Glomerular visceral epithelial cell (primary cell): ENCODE data around the gene DNAAF9.

Experiments used
- DNase-seq: peaks from one replicate; pipeline ENCODE4 v3.0.0-alpha.2; 2016; ENCODE audit errors: extremely low spot score

DNAAF9 gene

GRCh38 chr20:3371754-3372153, 35.7 kb downstream of the DNAAF9 start:
- no peak for DNase-seq

DNA sequence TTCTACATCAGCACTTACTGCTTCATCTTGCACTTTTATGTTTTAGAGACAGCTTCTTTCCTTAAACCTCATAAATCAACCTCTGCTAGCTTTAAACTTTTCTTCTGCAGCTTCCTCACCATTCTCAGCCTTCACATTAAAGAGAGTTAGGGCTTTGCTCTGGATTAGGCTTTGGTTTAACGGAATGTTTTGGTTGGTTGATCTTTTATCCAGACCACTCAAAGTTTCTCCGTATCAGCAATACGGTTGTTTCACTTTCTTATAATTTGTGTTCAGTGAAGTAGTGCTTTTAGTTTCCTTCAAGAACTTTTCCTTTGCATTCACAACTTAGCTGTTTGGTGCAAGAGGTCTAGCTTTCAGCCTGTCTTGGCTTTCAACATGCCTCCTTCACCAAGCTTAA, 40.4 kb downstream of the DNAAF9 start:
- DNase-seq, result no peak

- no peak for DNase-seq
These were observed 43.0 kb downstream of the DNAAF9 start for GRCh38 chr20:3364323-3365013.

DNA sequence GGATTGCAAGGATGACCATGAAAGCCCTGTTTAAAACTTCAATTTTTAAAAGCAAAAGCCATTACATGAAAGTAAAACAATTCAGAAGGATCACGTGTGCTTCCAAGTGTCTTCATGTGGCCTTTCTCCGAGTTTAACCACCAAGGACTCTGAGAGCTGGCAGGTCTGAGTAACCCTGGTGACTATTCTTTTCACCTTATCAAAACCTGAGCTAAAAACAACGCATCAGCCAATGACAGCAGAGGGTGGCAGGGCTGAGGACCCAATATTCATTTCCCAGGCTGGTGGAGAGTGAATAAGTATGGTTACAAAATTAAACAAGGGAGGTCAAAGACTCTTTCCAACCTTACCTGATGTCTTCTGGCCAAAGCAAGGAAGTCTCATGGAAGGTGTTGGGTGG, 46.7 kb downstream of the DNAAF9 start:
- DNase-seq, result no peak

- no peak for DNase-seq
These were observed 48.7 kb downstream of the DNAAF9 start for GRCh38 chr20:3358676-3359340.
